GM20431 (cell line): ENCODE data around the gene RABL3.
"Not testable (repeated sequence)": the region's sequence is repeated elsewhere in the genome, so short reads cannot be mapped to it uniquely, and the experiment has no call there.

Experiments used
- in situ Hi-C: fragments of 300-500 bp; cut with MseI, MboI; formaldehyde crosslinking; loops from one replicate; pipeline ENCODE4 v1.15.0; 2020; ENCODE audit warnings: low sequenced_read_pairs; ENCODE audit not compliant: unreplicated experiment

Gene RABL3, protein sequence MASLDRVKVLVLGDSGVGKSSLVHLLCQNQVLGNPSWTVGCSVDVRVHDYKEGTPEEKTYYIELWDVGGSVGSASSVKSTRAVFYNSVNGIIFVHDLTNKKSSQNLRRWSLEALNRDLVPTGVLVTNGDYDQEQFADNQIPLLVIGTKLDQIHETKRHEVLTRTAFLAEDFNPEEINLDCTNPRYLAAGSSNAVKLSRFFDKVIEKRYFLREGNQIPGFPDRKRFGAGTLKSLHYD

DNA sequence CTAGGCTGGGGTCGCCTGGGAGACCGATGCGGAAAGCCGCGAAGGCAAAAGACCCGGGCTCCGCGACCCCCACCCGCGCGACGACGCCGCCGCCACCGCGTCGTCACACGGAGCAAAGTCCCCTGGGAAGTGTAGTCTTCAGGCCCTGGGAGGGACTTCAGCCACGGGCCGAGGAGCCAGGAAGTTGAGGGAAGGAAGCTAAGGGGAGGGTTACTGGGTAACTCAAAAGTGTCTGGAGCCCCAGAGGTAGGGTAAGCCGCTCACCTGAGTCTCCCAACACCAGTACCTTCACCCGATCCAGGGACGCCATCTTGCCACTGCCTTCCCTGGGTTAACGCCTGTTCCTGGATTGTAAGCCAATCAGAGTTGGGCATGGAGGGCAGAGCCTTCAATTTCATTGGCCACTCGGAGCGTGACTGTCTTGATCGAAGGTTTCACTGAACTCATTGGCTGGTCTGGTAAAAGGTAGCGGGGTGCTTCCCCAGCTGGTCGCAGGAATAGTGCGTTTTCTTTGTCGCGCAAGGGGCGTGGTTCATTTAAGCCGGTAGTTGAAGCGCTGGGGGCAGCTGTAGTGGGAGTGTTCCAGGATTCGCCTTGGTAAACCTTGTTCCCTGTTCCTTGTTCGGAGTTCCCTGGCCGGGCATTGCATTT is at the start of gene RABL3, which contains the start of gene GTF2E1:
TSS of gene RABL3 (minus strand) at position 319 of the 651 bp plus-strand sequence. CDS start at position 310, 9 bp downstream.
TSS of gene GTF2E1 (plus strand) at position 547 of the 651 bp plus-strand sequence. CDS start 7,809 bp downstream, outside the sequence.
- in situ Hi-C loops = no loop called here

DNA sequence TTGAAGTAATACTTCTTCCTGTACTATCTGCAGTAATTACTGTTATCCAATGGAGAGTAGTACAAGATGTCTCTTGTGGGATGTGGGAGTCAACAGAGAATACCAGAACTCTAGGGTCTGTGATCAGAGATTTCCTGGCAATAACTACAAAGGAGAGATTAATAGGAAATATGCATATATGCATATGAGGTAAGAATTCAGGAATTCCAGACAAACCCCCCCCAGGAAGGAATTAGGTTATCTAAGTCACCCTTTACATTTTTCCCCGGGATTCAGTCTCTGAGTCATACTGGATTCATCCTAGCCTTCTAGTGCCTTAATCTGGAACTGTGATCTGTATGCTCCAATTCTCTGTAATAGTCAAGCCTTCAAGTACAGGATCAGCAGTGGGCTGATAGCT is 49.6 kb upstream of the RABL3 start:
- in situ Hi-C loops = loop anchor here (10.0 to 25.0 kb wide), 3 partner anchors 227 to 547 kb away; no protein-coding TSS in a partner anchor

DNA sequence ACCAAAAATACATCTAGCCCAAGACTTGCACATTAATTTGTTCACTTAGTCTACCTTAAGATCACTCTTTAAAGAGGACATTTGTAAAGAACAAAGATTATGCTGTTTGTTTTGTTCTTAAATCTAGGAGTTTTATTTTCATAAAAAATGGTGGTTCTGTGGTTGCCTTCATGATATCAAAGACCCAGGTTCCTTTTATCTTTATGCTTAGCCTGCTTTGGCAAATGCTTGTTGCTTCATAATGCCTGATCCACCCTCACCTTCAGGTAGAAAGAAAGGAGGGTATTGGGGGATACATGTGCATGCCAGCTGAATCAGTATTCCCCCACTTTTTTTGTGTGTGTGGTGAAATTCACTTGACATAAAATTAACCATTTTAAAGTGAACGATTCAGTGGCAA is 48.7 kb upstream of the RABL3 start:
- in situ Hi-C loops = loop anchor here (10.0 to 25.0 kb wide), 3 partner anchors 226 to 546 kb away; no protein-coding TSS in a partner anchor

DNA sequence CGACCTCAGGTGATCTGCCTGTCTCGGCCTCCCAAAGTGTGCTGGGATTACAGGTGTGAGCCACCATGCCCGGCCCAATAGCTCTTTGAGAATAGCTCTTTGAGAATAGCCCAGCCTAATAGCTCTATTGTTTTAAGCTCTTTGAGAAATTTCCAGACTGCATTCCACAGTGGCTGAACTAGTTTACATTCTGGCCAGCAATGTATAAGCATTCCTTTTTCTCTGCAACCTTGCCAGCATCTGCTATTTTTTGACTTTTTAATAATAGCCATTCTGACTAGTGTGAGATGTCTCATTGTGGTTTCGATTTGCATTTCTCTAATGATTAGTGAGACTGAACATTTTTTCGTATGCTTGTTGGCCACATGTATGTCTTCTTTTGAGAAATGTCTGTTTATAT is 43.5 kb upstream of the RABL3 start:
- in situ Hi-C loops = loop anchor here (25.0 kb wide), 1 partner anchor 374 kb away; no protein-coding TSS in a partner anchor

DNA sequence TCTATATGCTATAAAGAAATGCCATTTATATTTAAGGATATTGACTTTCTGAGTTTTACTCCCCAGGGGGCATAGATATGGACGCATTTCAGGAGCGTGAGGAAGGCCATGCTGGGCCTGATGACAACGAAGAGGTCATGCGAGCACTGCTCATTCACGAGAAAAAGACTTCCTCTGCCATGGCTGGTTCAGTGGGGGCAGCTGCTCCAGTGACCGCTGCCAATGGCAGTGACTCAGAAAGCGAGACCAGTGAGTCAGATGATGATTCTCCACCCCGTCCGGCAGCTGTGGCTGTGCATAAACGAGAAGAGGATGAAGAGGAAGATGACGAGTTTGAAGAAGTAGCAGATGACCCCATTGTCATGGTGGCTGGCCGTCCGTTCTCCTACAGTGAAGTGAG is 38.7 kb upstream of the RABL3 start:
- in situ Hi-C loops = loop anchor here (25.0 kb wide), 1 partner anchor 369 kb away; no protein-coding TSS in a partner anchor

DNA sequence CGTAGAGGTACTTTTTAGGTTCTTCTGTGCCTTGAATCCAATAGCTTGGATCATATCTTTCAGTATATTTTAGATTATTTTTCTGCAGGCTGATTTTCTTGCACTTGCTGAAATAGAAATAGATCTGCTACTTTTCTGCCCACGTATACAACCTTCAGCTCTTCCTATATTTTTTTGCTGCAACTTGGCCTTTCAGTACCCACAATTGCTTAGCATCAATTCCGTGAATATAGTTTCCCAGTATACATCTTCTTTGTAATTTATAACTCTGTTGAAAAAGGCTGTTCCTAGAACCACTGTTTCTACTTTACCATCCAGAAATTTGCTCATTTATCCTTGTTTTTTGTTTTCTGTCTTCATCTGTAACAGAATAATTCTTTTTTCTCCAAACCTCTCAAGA is 36.5 kb upstream of the RABL3 start:
- in situ Hi-C loops = loop anchor here (25.0 kb wide), 1 partner anchor 366 kb away; no protein-coding TSS in a partner anchor

DNA sequence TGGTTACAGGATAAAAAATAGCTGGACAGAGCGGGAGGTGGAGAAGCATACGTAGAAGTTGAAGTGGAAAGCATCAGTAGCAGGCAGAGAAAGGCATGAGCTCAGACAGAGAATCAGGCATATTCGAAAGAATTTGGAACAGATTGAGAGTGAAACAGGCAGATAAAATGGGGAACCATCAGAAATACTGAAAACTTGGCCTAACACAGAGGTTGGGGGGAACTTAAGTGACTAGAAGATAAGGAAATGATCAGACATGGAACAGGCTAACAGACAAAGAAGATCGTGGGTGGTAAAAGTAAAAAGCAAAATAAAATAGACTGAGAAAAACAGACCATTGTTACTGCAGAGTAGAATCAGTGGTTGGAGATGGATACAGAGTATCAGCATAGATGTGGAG is 33.1 kb upstream of the RABL3 start:
- in situ Hi-C loops = loop anchor here (25.0 kb wide), 1 partner anchor 363 kb away; no protein-coding TSS in a partner anchor

DNA sequence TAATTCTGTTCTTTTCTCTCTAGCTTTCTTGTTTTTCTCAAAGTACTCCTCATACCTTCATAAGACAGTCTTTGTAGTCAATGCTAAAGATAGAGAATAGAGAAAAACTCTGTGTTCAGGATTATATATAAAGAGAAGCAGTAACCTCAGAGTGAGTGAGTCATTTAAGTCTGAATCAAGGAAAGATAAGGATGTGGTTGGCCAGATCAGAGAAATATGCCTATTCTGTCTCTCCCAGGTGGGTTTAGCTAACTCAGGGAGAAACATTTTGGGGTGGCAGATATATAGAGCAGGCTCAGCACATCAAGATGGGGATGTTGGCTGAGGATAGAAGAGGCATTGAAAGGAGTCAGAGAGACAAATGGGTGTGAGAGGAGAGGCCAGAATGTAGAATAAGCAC is 31.6 kb upstream of the RABL3 start:
- in situ Hi-C loops = no loop called here

DNA sequence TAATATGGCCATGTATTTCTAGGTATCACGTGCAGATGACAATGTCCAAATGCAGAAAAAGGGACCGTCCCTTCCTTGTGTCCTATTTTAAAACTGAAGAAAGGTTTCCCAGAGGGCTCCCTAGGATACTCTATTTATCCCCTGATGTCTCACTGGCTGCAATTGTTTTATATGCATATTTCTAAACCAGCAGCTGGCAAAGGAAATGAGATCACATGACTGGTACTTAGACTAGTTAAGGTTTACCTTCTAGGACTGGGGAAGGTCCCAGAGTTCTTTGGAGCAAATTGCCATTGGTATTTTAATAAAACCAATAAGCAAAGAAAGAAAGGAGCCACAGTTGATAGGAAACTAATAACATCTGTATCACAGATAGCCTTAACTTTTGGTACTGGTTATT is 29.8 kb upstream of the RABL3 start:
- in situ Hi-C loops = no loop called here

DNA sequence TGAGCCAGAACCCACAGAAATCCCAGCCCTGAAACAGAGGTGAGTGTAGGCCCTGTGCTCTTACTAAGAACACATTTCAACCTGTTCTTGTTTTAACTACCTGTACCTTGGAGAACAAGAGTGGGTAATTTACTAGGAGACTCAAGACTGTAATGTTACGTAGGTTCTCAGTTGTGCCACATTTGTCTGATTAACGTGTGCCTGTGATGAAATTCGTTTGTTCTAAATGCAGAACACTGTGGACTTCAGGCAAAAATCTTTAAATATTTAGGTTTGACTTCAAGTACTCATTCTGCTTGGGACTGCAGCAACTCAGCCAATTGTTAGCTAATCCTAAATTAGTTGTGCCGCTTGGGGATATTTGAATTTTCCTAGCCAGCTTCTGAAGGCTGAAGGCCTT is 28.6 kb upstream of the RABL3 start:
- in situ Hi-C loops = no loop called here

DNA sequence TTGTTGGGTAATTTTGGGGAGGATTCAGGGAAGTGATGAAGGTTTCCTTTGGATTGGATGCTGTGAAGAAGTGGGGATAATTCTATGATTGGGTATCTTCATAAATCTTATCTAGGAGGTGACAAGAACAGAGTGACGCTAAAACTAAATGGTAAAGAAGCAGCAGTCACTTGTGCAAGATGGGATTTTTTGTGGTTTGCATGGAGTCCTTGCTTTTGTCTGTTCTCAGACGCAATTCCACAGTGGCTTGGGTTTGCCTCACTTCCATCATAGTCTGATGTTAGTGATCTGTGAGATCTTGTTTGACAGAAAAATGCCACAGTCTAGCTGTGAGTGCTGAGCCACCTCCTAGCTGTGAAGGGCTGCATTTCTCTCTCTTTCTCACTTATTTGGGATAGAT is 27.1 kb upstream of the RABL3 start:
- in situ Hi-C loops = no loop called here

DNA sequence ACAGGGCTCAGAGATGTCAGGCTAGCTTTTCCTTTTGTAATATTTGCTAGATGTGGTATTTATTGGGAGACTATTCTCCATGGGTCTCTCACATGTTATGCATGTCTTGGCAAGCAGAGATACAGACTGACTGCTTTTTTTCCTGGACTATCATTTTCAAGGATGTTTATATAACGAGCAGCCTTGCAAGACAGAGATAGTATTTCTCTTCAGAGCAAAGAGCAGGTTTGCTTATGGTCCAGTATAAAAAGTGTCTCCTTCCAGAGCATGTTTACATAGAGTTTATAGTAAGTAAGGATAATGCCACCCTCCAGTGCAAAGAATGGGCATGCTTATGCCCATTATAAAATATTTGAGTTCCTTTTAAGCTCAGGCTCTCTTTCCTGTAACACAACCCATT is 24.8 kb upstream of the RABL3 start:
- in situ Hi-C loops = no loop called here

DNA sequence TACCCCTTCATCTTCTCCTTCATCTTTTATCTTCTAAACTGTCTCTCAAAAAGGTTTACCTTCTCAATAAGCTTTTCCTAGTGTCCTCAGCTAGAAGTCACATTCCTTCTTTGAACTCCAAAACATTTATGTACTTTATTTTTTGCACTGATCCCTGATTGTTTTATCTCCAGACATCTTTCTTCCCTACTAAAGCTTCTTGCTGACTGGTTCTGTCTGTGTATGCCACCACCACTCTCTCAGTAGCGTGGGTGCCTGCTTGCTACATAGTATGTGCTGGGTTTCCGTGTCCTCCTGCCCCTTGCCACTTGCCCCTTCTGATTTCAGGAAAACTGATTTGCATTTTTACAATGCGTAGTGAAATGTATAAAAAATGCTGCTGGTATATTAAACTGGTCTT is 24.3 kb upstream of the RABL3 start:
- in situ Hi-C loops = no loop called here

DNA sequence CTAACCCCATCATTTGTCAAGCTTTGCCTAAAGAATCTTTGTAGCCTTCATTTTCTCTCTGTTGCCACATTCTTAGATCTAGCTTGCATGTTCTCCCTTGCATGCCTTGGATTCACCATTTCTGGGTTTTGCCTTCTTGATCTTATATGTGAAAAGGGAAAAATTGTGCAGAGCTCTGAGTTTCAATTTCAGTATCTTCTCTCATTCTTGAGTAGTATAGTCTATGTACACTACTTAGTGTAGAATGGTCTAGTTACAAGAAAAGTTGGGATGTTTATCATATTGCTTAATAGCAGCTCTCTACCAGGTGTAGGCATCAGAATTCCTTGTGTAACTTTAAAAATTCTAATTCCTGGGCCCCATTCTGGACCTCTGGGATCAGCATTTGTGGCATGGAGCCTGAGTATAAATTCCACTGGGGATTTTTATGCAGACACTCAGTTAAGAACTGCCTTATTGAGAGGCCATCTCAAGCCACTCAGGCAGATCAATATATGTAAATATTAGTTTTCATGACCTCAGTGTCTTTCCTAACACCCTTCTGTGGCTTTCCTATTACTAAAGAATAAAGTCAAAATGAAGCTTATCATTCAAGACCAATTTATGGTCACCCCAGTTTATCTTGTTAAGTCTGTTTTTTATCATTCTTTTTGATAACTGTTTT is 23.6 kb upstream of the RABL3 start:
- in situ Hi-C loops = no loop called here

DNA sequence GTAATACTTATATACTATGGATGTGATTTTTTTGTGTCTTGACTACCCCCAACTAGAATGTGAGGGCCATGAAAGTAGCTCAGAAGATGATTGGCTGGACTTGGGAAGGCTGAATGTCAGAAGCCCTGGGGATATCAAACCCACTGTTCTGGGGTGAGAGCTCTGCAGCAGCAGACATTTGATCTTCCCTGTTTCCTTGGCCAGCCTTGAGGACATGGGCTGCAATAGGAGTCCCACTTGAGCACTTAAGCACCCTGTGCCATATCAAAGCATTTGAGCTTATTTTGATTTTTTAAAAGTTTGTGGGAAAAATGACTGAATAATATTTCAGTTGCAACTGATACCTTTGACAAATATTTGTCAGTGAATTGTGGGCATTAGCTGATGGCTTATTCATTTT is 21.9 kb upstream of the RABL3 start:
- in situ Hi-C loops = no loop called here

DNA sequence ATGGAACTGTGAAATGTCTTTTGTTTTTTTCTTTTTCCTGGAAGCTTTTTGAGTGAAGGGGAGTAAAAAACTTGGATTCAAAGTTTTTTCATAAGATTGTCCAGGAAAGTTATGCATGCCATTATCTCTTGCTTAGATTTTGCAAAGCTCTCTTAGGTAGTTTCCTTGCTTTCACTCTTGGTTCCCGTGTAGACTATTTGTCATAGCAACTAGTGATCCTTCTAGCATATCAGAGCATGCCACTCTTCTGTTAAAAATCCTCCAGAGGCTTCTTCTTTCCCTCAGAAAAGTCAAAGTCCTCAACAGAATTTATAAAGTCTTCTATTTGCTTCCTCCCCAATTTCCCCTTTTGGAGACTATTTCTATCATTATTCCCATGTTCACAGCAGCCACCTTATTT is 21.3 kb upstream of the RABL3 start:
- in situ Hi-C loops = no loop called here

DNA sequence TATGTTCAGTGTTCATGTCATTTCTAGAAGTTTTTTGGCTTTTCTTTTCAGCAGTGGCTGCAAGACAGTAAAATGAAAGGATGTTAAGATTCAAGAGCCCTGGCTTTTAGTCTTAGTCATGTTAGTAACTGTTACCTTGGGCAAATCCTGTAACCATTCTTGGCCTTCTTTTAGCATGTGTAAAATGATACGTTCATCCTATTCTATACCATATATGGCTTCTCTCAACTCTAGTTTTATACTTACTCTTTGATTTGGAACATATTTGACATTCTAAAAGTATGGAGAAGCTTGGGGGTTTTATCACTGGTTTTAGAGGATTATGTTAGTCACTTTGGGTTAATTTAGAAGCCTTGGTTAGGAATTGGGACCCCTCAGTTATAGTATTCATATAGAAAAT is 20.3 kb upstream of the RABL3 start:
- in situ Hi-C loops = no loop called here

DNA sequence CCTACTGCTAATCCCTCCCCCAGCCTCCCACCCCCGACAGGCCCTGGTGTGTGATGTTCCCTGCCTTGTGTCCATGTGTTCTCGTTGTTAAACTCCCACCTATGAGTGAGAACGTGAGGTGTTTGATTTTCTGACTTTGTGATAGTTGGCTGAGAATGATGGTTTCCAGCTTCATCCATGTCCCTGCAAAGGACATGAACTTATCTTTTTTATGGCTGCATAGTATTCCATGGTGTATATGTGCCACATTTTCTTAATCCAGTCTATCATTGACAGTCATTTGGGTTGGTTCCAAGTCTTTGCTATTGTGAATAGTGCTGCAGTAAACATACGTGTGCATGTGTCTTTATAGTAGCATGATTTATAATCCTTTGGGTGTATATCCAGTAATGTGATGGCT is 16.2 kb upstream of the RABL3 start:
- in situ Hi-C loops = not testable (repeated sequence)

DNA sequence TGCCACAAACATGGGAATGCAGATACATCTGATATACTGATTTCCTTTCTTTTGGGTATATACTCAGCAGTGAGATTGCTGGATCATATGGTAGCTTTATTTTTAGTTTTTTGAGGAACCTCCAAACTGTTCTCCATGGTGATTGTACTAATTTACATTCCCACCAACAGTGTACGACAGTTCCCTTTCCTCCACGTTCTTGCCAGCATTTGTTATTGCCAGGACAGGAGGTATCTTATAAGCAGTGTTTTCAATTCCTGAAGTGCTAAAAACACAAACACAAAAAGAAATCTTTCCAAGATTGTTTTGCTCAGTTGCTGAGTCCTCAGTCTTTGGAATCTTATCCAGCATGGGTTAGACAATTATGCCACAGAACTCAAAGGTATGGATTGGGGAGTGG is 13.7 kb upstream of the RABL3 start:
- in situ Hi-C loops = no loop called here

DNA sequence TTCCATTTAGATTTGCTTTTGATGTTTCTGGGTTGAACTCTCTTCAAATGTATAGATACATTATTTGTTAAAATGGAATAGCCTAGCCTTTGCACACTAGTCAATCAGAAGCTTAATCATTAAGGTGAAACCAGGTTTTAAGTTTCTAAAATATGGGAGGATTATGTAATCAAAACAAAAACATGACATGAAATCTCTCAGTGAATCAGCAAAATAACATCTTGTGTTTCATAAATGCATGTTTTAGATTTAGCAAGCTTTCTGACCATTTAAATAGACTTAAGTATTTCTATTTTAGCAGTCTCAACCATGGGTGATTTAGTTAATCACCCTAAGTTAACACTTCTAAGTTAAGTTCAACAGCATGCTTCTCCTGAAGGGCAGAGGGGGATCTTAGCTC is 11.5 kb upstream of the RABL3 start:
- in situ Hi-C loops = no loop called here

DNA sequence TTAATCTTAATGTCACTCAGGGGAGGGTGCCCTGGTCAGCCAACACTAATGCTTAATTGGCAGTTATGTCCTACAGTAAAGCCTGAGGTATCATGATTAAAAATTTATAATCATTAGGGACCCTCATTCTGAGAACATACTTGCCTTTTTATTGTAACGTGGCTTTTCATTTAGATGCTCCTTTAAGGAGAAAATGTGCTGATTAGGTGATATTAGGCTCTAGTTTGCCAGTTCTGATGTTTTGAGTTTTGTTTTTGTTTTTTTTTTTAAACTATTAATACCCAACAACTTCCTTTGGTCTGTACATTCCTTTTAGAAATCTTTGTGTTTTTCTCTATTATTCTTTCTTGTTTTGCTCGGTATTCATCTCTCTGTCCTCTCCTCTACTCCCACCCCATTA is 10.5 kb upstream of the RABL3 start:
- in situ Hi-C loops = no loop called here
